SKM-1 treated with dmso at 0.1 percent for 144 hours (cell line): Measurements from ENCODE around the gene TRABD2B.
A peak's percentile ranks its signal among the peaks of the same experiment; 100 is the strongest.

Experiments
- DNase-seq: peaks from one replicate; lab custom pipeline; 2025; ENCODE audit not compliant: unreplicated experiment; lab: John Stamatoyannopoulos, UW

TRABD2B gene

DNA sequence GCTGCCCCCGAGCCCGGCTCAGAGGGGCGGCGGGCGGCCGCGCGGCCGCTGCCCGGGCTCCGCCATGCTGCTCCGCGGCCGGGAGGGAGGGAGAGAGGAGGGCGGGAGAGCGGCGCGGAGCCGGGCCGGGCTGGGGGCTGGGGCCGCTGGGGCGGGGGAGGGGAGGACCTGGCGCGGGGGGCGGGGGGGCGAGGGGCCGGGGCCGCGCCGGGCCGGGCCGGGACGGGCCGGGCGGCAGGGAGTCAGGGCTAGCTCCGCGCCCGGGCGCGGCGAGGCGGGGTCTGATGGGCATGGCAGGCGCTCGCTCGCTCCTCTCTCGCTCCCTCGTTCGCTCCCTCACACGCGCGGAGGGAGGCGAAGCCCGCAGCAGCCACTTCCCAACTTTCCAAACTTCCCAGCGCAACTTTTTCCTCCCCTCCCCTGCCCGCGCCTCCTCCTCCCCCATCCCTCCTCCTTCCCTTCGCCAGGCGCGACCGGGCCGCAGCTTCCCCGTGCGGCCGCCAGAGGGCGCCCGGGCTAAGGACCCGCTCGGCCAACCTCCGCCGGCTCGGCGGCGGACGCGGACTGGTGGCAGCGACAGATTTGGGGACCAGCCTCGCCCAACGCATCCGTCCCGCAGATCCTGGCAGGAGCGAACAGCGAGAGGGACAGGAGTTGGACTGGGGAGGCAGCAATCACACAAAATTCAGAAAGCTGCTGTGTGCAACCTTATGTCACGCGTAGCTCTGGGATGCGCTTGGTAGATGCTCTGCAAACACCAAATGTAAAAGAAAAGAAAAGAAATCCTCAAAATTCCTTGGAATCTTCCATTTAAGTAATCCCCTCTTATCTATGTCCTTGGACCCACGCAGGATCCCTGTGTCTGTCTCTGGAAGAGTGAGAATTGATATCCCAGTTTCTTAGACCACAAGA is at the start of gene TRABD2B:
TRABD2B (minus strand) TSS at position 97 of the 912 bp plus-strand sequence.
- DNase-seq: peak; percentile 31

DNA sequence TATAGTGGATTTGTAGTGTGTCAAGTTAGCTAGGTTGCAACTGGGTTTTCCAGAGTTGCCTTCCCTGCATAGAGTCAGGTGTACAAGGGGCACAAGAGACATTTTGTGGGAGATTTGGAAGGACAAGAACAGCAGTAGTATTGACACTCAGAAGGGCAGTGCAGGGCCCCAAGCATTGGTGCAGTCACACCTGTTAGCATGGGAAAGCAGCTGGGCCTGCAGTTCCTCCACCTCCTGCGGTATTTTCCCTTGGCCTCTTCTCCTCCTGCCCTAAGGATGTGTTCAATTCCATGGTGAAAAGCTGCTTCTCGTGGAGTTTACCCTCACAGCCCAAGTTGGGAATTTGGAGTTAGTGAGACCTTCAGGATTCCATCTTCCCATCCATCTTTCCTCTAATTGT is 47.1 kb upstream of the TRABD2B start:
- no peak for DNase-seq

DNA sequence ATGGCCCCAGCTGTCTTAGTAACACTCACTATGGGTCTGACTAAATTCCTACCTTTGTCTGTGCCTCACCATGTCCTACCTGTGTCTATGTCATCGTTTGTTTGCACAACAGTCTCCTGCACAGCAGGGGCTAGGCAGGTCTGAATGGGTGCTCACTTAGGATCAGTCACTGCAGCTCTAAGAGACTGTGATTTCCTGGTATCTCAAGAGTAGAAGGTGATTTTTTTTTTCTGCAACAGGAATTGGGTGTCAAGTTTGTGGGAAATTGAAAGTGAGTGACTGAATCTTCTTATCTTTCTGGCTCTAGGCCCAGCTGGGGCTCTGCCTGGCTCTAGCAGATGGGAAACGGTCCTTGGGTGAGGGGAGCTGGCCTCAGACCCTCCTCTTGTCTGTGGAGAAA is 46.4 kb upstream of the TRABD2B start:
- no peak for DNase-seq

DNA sequence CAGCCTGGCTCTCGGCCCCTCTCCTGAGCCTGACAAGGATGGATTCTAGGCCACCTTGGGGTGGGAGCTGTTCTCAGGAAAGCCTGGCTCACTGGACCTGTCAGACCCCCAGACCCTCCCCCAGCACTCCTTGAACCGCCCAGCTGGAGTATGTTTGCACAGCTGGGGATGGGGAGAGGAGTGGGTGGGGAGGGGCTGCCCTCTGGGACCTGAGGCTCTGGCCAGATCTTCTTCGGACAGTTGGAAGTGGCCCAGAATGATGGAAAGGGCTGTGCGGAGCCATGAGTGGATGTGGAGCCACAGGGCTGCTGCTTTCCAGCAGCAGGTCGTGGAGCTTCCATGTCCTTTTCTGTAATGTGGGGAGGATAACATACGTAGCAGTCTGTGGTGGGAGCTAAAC is 43.0 kb upstream of the TRABD2B start:
- DNase-seq: no peak

DNA sequence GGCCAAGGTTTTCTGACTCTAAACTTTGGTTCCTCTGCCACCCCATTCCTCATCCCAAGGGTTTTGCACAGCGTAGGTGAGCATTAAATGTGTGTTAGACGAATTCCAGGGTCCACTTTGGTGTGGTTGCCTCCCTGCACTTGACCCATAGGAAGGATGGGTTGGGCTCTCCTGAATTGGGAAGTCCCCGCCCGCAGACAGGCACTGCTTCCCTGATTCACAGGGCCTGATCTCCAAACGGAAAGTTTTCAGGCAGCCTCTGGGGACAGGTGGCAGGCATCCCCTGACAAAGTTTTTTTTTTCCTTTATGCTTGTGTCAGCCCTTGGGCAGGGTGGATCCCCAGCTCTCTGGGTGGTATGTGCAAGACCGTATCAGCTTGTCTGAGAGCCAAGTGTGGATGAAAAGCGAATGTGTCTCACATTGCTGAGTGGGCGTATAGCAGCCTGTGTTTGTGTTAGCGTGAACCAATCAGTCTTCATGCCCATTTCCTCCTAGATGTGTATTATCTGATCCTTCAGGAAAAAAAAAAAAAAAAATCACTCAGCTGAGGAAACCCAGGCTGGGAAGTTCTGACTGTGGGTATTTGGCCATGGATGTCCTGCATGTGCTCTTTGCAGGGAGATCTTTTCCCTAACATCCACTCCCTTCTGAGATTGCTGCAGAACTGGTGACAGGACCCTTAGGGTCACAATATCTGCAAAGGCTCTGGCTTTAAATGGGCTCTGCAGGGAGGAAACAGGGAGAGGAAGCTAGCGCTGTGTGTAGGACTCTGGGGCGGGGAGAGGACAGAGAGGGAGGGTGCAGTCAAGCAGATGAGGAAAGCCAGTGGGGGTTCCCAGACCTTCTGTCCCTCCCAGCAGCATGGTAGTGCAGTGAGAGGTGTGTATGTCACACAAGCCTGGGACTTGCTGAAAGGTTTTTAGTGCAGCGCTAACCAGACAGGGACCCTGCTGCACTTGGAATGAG is 42.2 kb upstream of the TRABD2B start:
- no peak for DNase-seq

- DNase-seq: no peak
Observed at GRCh38 chr1:48038270-48038767, 41.1 kb upstream of the TRABD2B start.

DNA sequence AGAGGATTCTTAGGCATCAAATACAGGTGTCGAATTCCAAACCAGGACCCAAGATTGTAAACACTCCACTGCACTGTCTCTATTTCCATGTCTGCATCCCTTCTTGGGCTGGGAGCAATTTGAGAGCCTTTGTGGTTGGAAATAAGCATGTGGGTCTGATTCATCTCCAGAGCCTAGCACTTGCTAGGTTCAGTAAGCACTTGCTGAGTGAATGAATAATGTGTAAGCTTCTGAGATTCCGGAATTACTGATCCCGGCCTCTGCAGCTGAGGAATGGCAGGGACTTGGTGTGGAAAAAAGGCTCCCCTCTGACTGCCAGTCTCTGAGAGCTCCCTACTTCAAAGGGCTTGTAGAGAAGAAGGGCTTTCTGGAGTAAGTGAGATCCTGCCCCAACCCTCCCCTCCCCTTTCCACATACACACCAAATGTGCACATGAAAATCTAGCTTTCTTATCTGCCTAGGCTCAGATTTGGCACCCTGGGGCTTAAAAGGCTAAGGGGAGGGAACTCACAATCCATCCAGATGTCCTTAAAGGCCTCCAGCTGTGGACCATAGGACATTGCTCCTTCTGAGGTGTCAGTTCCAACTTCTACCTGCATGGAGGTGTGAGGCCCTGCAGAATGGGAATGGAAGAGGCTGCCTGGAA is 39.6 kb upstream of the TRABD2B start:
- no peak for DNase-seq

DNA sequence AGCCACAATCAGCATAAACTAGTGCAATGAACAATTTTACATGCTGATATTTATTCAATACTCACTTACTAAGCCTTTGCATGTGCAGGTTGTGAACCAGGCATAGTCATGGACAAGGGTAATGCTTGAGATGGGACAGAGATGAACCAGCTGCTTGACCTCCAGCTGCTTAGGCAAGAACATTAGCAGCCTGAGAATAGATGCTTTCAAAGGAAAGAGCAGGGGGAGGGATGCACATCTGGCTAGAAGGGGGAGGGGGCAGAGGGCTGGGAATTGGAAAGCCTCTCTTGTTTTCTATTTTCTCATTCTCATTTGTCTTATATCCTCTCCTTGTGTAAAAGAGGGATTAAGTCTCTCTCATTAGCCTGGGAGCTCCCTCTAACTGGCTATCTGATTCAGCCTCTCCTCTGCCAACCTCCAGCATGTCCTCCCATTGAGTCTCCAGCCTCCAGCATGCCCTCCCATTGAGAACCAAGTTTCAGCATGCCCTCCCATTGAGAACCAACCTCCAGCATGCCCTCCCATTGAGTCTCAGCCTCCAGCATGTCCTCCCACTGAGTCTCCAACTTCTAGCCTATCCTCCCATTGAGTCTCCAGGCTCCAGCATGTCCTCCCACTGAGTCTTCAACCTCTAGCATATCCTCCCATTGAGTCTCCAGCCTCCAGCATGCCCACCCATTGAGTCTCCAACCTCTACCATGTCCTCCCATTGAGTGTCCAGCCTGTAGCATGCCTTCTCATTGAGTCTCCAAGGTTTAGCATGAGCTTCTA is 38.4 kb upstream of the TRABD2B start:
- no peak for DNase-seq

DNA sequence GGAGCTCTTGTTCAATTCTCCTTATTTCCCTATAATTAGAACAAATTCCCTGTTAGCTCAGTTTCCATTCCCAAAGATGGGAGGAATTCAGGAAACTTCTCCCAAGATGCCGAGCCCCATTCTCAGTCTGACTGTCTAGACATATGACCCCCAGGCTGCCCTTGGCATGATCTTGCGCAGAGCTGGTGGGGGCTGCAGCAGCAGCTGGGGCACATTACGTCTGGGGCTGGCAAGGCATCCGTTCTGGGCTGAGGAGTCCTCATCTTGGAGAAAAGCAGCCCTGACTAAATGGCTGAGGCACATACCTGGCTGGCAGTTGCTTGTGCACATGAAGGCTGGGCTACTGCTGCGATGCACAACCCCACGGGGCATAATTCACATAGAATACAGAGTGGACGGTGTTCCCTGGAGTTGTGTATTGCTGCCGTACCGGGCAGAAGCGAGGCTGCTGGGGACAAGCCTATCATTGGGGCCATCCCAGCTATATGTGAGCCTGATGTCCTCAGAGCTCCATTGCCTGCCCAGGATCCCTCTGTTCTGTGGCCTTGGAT is 36.4 kb upstream of the TRABD2B start:
- DNase-seq: no peak

- no peak for DNase-seq
Observed at GRCh38 chr1:48031676-48032075, 34.5 kb upstream of the TRABD2B start.

DNA sequence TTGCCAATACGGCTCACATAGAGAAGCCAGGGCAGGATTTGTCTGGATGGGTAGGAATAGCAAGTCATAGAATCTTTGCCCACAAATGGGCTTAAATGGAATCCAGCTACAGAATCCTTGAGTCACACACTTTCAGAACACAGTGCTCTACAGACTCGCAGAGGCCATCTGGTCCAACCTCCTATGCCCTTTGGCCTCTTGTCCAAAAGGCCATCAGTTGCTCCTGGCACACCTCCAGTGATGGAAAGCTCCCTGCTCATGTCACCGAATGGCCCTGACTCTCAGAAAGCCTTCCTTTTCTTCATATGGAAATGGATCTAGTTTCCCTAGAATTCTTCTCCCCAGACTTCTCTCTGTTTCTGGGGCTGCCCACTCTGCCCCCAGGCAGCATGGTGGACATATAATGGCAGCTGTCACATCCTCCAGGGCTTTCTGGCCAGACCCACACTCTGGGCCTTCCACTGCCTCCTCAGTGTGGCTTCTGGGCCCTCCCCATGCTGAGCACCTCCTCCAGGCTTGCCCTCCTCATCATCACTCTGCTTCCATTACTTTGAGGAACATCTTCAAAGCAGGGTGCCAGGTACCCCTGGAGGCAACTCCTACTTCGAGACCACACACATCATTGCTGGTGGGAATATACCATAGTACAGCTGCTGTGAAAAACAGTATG is 33.6 kb upstream of the TRABD2B start:
- DNase-seq: no peak

DNA sequence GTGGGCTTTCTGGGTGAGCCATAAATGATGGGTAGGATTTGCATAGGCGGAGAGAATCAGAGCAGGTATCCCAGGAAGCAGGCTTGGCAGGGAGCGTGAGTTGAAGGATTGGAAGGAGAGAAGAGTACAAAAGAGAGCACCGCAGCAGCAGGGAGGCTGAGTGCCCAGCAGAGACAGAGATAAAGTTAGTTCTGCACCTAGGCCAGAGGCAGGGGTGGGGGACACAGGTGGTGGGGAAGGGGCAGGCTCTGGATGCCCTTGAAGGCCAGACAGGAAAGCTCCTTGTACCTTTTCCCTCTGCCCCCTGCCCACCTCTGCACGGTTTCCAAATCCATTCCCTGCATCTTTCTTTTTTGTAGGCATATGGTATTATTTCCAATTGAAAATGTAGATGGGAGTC is 33.0 kb upstream of the TRABD2B start:
- no peak for DNase-seq

GRCh38 chr1:48028218-48029069 is 31.3 kb upstream of the TRABD2B start:
- DNase-seq: no peak

GRCh38 chr1:48027533-48027835 is 30.3 kb upstream of the TRABD2B start:
- DNase-seq: no peak

- no peak for DNase-seq
Observed at GRCh38 chr1:48026701-48027532, 29.7 kb upstream of the TRABD2B start.

DNA sequence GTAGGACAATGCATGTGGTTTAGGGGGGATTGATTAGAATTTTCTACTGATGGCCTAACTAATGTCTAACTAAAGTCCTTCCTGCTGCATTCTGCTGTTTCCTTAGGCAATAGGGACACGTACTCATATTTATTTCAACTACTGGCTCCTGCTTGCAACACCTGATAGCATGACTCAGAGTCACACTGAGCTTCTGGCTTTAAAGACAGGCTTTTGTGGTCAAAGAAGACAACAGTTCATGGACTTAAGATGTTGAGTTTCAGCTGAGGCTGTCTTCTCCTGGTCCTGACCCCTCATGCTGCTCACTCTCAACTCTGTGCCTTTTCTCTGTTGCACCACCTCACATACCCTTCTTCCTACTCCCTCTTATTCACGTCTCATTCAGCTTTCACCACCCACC is 29.1 kb upstream of the TRABD2B start:
- no peak for DNase-seq

GRCh38 chr1:48025076-48025475 is 27.9 kb upstream of the TRABD2B start:
- DNase-seq: no peak

DNA sequence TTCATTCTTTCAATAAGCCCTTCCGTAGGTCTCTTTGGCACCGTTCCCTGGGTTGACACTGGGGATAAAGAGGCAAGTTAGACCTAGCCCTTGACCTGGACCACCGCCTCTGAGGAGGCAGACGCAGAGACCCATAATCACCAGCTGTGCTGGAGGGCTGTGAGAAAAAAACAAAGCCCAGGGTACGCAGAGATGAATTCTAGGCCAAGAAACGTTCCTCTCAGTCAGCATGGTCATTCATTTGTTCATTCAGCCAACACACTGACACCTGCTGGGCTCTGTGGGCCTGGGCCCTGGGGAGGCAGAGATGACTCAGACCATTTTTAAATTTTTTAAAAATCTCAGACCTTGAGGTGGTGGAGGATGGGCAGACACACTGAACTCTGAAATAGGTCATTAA is 26.3 kb upstream of the TRABD2B start:
- no peak for DNase-seq
